ENCODE measurements around the gene NR4A3.

GRCh38 chr9:99785010-99785590 lies 36.6 kb upstream of the NR4A3 start:
- TF ChIP-seq POLR2A (IDR thresholded peaks at IDR 0.05): no peak
- no peak for TF ChIP-seq CTCF (IDR thresholded peaks at IDR 0.05)
